RWPE1 (cell line): ENCODE results near the gene DKK1.

Experiments
- CTCF ChIA-PET: fragments of 350-600 bp; sonication (Branson Sonifier 250); formaldehyde crosslinking; extraction: SDS; loops from one replicate; lab custom pipeline; 2021; lab: Yijun Ruan, JAX
- POLR2A ChIA-PET: fragments of 400-600 bp; formaldehyde crosslinking; extraction: SDS; loops from one replicate; lab custom pipeline; 2020; ENCODE audit warnings: antibody characterized with exemption; ENCODE audit not compliant: low non-redundant PET; lab: Yijun Ruan, JAX
- DNase-seq: peaks from one replicate; pipeline ENCODE4 v3.0.0; 2012; ENCODE audit warnings: low spot score
- H3K27ac ChIP-seq: fragments of 450-650 bp; 2 replicates; pipeline ENCODE4 v1.5.1; 2017
- CTCF ChIP-seq: fragments of 450-650 bp; conservative IDR thresholded peaks from 2 replicates; pipeline ENCODE4 v1.5.1; 2017; ENCODE audit warnings: low read depth, mild to moderate bottlenecking

Gene DKK1

DNA sequence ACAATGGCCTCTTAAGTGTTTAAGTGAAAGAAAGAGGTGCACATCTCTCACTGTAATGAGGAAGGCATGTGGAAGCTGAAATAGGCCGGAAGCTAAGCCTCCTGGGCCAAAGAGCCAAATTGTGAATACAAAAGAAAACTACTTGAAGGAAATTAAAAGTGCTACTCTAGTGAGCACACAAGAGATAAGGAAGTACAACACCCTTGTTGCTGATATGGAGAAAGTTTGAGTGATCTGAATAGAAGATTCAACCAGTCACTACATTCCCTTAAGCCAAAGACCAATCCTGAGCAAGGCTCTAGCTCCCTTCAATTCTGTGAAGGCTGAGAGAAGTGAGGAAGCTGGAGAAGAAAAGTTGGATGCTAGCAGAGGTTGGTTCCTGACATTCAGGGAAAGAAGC lies 8.2 kb downstream of the DKK1 start:
- H3K27ac ChIP-seq, result no peak overlapping the region
- no peak for TF ChIP-seq CTCF
- no peak for DNase-seq
- POLR2A ChIA-PET, result no interaction called here
- CTCF ChIA-PET, result no interaction called here

- no peak for DNase-seq
- POLR2A ChIA-PET, result no interaction called here
- CTCF ChIA-PET, result interaction anchor here (0.6 kb wide), 1 partner anchor 166 kb away, joined by 4 read pairs; no protein-coding TSS in a partner anchor
- TF ChIP-seq CTCF, result no peak
- no peak overlapping the region for H3K27ac ChIP-seq
These were observed 8.9 kb downstream of the DKK1 start for GRCh38 chr10:52322936-52323335.

- no peak for TF ChIP-seq CTCF
- no peak overlapping the region for H3K27ac ChIP-seq
- POLR2A ChIA-PET, result no interaction called here
- DNase-seq, result no peak
- CTCF ChIA-PET, result no interaction called here
These were observed 12.3 kb downstream of the DKK1 start for GRCh38 chr10:52326382-52326781.

DNA sequence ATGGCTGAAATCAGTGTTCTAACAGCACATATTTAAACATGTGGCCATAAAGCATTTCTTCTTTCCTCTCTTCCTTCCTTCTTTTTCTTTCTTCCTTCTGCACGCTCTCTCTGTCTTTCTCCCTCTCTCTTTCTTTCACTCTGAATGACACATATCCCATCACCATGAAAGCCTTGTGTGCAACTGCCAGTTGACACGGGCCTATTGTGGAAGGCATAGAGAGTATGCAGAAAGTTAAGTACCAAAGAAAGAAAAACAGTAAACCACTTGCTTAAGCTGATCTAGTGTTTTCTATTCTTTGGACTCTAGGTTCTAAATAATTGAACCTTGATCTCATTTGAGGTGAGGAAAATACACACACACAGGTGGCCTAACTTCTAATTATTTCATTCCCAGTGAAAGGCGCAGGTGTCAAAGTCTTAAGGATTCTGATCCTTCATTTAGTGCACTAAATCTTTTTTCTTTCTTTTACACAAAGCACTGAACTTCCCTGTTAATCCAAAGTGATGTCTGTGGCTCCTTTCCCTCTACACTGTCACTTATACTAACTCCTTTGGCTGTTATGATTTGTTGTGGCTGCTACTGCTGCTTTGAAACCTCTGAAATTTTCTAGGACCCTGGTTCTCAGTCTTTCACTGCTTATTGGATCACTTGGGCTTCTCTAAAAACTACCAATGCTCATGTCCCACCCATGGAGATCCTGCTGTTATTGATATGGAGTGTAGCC lies 17.7 kb downstream of the DKK1 start:
- H3K27ac ChIP-seq, result no peak overlapping the region
- POLR2A ChIA-PET, result no interaction called here
- CTCF ChIA-PET, result no interaction called here
- no peak for DNase-seq
- no peak for TF ChIP-seq CTCF

DNA sequence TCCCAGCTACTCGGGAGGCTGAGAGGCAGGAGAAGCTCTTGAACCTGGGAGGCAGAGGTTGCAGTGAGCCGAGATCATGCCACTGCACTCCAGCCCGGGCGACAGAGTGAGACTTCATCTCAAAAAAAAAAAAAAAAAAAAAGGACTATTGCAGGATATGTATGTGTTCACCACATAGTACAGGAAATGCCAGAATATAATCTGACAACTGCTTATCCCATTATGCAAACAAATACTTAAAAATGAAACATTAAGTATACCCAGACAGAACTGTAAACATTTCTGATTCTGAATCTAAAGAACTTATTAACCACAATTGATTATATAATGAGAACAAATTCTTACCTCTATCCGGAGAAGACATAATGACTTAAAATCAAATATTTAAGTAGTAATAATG lies 18.7 kb downstream of the DKK1 start:
- ChIA-PET CTCF (interaction anchor here (0.7 kb wide), 1 partner anchor 14 kb away, joined by 3 read pairs; no protein-coding TSS in a partner anchor), POLR2A (no interaction called here)
- no peak for DNase-seq
- TF ChIP-seq CTCF, result no peak
- H3K27ac ChIP-seq, result no peak overlapping the region

GRCh38 chr10:52334595-52334994 lies 20.5 kb downstream of the DKK1 start:
- no peak for TF ChIP-seq CTCF
- H3K27ac ChIP-seq, result no peak overlapping the region
- peak; percentile 64 for DNase-seq
- ChIA-PET CTCF (interaction anchor here (0.6 kb wide), 1 partner anchor 1300 kb away, joined by 3 read pairs; no protein-coding TSS in a partner anchor), POLR2A (no interaction called here)
